NCI-H2196 treated with DMSO at 0.1 percent for 48 hours (cell line): ENCODE measurements around the gene ADGRG1.
A peak's percentile ranks its signal among the peaks of the same experiment; 100 is the strongest.
"Not testable (repeated sequence)": the region's sequence is repeated elsewhere in the genome, so short reads cannot be mapped to it uniquely, and the experiment has no call there.

Experiments used
- DNase-seq: peaks from one replicate; lab custom pipeline; 2025; ENCODE audit not compliant: unreplicated experiment; lab: John Stamatoyannopoulos, UW

ADGRG1 gene

GRCh38 chr16:57628008-57628781 lies at the start of gene ADGRG1:
TSS of gene ADGRG1 (plus strand) at chr16:57628630. CDS start at chr16:57650288, 21,658 bp downstream.
- DNase-seq = no peak

- DNase-seq = no peak
Measured at GRCh38 chr16:57579361-57579665, 49.1 kb upstream of the ADGRG1 start.

GRCh38 chr16:57585051-57585687 lies 43.3 kb upstream of the ADGRG1 start:
- DNase-seq = no peak

GRCh38 chr16:57588831-57589230 lies 39.6 kb upstream of the ADGRG1 start:
- no peak for DNase-seq

- no peak for DNase-seq
Measured at GRCh38 chr16:57589374-57589773, 39.1 kb upstream of the ADGRG1 start.

GRCh38 chr16:57590654-57591085 lies 37.8 kb upstream of the ADGRG1 start:
- DNase-seq = no peak

- peak; percentile 3 for DNase-seq
Measured at GRCh38 chr16:57591086-57591869, 37.2 kb upstream of the ADGRG1 start.

- DNase-seq = no peak
Measured at GRCh38 chr16:57591870-57592485, 36.5 kb upstream of the ADGRG1 start.

- no peak for DNase-seq
Measured at GRCh38 chr16:57592591-57593003, 35.8 kb upstream of the ADGRG1 start.

- DNase-seq = no peak
Measured at GRCh38 chr16:57593021-57593420, 35.4 kb upstream of the ADGRG1 start.

- no peak for DNase-seq
Measured at GRCh38 chr16:57593990-57594389, 34.4 kb upstream of the ADGRG1 start.

GRCh38 chr16:57594531-57595031 lies 33.8 kb upstream of the ADGRG1 start:
- no peak for DNase-seq

- not testable (repeated sequence) for DNase-seq
Measured at GRCh38 chr16:57596234-57596633, 32.2 kb upstream of the ADGRG1 start.

GRCh38 chr16:57598437-57598836 lies 30.0 kb upstream of the ADGRG1 start:
- no peak for DNase-seq

GRCh38 chr16:57600048-57600835 lies 28.2 kb upstream of the ADGRG1 start:
- DNase-seq = peak; percentile 27

GRCh38 chr16:57600952-57601580 lies 27.4 kb upstream of the ADGRG1 start:
- no peak for DNase-seq

GRCh38 chr16:57601801-57602478 lies 26.5 kb upstream of the ADGRG1 start:
- DNase-seq = peak; percentile 26

- no peak for DNase-seq
Measured at GRCh38 chr16:57603115-57604024, 25.1 kb upstream of the ADGRG1 start.
